Measurements from ENCODE around the gene PPP4R2.

The PPP4R2 gene, protein sequence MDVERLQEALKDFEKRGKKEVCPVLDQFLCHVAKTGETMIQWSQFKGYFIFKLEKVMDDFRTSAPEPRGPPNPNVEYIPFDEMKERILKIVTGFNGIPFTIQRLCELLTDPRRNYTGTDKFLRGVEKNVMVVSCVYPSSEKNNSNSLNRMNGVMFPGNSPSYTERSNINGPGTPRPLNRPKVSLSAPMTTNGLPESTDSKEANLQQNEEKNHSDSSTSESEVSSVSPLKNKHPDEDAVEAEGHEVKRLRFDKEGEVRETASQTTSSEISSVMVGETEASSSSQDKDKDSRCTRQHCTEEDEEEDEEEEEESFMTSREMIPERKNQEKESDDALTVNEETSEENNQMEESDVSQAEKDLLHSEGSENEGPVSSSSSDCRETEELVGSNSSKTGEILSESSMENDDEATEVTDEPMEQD

DNA sequence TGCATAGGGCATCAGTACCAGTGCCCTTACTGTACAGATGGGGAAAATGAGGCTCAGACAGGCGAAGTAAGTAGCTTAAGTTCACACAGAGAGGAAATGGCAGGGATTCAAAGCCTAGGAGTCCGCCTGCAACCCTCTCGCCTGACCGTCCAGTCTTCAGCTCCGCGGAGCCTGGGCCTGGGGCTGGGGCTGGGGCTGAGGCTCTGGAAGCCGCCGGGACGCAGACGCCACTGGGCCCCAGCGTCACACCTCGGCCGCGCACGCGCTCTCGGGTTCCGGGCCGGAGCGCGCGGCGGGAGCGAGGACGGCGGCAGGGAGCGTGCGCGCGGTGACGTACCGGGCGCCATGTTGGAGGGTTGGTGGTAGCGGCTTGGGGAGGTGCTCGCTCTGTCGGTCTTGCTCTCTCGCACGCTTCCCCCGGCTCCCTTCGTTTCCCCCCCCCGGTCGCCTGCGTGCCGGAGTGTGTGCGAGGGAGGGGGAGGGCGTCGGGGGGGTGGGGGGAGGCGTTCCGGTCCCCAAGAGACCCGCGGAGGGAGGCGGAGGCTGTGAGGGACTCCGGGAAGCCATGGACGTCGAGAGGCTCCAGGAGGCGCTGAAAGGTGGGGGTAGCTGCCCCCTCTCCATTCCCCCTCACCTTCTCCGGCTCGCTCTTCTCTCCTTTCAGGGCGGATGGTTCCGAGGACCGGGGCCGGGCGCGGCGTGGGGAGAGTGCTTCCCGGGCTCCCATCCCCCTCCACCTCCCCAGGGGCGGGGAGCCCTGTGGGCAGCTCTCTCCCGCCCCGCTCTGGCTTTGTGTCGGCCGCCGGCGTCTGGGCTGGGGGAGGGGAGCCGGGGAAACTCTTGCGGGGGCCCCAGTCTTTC is at the start of gene PPP4R2:
TSS of gene PPP4R2 (plus strand) at position 339 of the 861 bp plus-strand sequence. CDS start at position 566, 227 bp downstream.
- peak; percentile 68 for DNase-seq

DNA sequence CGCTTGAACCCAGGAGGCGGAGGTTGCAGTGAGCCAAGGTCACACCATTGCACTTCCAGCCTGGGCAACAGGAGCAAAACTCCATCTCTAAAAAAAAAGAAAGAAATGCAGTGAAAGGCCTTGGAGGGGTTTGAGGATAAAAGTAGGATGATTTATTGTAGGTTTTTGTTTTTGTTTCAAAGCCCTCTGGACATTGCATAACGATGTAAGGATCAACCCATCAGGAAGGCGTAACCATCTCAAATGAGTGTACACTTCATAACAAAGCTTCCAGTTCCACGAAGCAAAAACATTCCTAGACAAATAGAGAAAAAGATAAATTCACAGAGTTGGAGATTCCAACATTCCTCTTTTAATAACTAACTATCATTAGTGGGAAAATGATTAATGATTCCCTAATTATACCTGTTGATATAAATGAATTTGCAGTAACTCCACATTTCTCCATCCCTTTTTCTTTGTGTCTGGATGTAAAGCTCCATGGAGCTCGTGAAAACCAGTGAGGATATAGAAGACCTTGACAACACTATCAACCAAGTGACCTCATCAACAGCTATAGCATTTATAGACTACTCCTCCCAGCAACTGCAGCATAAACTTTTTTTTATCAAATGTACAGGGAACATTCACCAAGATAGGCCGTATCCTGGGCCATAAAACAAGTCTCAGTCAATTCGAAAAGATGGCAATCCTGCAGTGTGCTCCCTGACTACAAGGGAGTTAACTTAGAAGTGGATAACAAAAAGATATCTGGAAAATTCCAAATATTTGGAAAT is 48.7 kb upstream of the PPP4R2 start:
- DNase-seq = no peak

DNA sequence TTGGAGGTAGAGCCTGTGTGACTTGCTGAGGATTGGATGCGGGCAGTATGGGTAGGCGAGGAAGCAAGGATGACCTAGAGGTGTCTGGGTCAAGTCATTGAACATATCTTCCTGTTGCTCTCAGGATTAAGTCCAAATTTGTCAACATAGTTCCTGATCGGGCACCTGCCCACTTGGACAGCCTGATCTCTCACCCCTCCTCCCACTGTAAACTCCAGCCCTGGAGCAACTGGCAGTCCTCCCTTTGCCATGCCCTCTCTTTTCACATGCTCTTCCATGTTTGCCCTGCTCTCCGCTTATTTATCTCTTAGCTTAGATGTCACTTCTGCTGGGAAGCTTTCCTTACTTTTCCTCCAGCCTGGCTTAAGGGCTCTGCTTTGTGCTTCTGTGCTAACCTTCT is 47.6 kb upstream of the PPP4R2 start:
- DNase-seq = no peak

DNA sequence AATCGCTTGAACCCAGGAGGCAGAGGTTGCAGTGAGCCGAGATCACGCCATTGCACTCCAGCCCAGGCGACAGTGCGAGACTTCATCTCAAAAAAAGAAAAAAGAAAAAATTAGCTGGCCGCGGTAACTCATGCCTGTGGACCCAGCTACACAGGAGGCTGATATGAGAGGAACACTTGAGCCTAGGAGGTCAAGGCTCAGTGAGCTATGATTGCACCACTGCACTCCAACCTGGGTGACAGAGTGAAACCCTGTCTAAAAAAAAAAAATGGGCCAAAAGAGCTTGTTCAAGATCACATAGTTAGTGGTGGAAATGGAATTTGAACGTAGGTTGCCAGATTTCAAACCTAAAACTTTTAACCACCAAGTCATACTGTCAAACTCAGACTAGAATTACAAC is 46.2 kb upstream of the PPP4R2 start:
- no peak for DNase-seq

DNA sequence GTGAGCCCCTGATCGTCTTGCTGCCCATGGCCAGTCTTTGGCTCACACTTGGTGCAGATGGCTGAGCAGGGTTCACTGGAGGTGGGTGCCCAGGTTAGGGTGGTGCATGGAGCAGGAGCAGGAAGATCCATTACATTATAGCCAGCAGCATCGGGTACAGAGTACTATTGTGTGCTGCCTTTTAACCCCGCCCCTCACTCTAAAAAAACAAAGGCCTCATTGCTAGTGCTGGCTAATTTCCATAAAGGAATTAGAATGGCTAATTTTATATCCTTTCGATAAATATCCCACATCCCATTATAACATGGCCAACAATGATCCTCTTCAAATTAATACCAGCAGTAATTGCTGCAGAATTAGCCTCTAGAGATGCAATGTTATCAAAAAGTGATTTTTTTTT is 45.8 kb upstream of the PPP4R2 start:
- no peak for DNase-seq

DNA sequence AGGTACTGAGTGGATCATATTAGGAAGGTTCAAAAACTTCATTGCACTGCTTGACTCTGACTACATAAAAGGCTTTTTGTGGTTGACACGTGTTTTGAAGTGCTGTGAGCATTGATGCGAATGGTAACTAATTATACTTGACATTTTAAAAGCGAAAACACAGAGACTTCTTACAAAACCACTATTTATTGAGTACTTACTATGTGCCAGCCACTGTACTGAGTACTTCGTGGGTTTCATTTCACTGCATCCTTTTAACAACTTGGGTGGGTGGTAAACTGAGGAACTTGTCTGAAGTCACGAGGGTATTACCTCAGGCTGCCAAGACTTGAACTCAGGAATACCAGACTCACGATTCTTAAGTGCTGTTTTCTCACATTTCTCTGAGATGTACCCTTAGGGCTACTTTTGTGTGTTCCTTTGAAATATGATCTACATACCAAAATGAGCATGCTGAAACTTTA is 45.3 kb upstream of the PPP4R2 start:
- DNase-seq = no peak

DNA sequence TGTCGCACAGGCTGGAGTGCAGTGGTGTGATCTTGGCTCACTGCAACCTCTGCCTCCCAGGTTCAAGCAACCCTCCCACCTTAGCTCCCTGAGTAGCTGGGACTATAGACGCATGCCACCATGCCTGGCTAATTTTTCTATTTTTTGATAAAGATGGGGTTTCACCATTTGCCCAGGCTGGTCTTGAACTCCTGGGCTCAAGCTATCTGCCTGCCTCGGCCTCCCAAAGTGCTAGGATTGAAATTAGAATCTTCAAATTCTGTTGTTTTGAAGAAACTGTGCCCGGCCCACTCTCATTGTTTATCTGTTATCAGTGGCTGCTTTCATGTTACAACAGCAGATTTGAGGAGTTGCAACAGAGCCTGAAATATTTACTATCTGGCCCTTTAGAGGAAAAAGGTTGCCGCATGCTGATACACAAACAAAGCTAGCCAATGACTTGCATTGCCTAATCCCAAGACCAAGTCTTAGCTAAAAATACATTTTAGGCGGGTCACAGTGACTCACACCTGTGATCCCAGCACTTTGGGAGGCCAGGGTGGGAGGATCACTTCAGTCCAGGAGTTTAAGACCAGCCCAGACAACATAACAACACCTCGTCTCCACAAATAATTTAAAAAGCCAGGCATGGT is 43.2 kb upstream of the PPP4R2 start:
- DNase-seq = no peak

DNA sequence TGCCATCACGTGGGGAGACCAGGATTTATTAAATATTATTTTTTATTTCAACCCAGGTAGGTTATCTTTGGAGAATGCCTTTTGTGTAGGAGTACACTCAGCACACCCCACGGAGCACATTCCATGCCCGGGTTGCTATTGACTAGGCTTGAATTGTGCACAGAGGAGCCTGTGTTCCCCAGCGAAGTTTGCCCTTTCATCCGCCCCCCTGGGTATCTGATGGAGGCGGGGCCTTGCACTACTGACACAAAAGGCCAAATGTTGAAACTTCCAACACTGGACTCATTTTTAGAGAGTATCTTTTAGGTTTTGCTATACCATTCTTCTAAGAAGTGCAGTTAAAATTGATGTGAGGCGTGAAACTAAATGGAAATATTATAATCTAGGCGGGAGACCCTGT is 39.3 kb upstream of the PPP4R2 start:
- no peak for DNase-seq

DNA sequence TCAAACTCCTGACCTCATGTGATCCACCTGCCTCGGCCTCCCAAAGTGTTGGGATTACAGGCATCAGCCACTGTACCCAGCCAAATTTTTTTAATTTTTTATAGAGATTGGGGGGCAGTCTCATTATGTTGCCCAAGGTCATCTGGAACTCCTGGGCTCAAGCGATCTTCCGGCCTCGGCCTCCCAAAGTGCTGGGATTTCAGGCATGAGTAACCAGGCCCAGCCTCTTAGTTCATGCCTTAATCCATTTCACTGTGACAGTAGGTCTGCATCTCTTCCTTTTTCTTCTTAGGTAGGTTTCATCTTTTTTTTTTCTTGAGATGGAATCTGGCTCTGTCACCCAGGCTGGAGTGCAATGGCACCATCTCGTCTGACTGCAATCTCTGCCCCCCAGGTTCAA is 37.3 kb upstream of the PPP4R2 start:
- DNase-seq = no peak

DNA sequence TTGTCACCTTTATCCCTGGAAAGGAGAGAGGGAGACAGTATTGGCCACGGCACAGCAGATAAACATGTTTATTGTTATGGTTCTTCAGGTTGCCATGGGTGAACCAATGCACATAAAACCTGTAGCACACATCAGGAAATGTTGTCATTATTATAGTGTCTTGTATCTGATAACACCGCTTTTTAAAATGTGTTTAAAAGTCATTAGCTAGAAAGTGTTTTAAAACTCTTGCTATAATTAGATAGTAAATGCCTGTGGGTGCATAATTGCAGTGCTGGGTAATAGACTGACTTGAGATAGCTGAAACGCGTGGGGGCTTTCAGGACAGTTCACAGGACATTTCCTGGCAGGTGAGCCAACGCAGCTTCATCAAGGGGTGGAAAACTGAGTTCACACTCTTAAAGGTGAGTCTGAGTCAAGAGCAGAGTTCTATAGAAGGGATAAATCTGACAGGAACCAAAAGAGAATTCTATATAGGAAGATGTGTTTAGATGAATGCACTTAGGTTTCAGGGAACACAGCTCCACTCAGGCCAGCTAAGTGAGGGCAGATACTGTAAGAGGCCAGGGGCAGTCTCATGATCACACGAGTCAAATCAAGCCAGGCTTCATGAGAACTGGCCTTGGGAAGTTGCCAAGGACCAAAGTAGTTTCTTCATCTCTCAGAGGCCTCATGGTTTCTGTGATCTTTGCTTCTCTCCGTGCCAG is 35.6 kb upstream of the PPP4R2 start:
- no peak for DNase-seq

DNA sequence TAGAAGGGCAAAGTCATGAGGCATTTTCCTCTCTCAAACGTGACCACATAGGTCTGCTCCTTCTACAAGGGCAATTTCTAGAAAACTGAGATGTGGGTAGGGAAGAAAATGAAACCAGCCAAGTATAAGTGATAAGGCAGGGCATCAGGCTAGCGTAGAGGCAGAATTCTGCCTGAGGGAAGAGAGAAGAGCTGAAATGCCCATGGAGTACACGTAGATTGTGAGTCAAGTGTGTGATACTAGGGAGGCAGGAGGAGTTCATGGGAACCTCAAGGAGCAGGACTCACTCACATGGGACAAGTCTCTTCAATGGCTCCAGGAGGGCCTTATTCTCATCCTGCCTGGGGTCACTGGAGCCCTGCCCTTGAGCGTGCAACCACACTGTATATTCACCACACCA is 34.9 kb upstream of the PPP4R2 start:
- no peak for DNase-seq

DNA sequence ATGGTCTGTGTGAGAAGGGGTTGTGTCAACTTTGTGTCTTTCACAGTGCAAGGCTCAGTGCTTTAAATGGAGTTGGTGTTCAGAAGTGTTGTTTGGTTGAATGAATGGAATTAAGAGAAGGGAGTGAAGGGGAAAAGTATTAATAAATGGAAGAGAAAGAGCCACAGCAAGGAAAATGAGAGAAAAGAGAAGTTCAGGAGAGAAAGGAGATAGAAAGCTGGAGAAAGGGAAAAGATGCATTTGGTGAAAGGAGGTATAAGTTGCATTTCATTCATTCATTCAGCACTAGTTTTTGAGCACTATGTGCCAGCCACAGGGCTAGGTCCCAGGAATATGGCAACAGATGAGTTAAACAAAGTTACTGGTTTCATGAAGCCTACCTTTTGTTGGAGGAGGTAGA is 34.3 kb upstream of the PPP4R2 start:
- DNase-seq = no peak

DNA sequence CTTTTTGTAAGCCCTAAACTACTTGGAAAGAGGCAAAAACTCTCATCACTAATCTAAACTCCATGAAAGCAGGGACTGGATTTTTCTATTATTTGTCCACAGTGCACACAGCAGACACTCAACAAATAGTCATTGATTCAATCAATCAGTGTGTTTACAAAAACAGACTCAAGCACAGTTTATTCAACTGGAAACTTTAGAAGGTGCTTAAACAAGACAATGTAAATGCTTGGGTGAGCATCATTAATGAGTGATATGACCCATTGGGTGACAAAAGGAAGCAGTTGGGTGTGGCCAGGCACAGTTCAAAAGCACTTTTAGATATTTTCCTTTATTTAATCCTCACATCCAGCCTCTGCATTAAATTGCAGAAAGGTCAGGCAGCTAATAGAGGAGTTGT is 32.0 kb upstream of the PPP4R2 start:
- no peak for DNase-seq

DNA sequence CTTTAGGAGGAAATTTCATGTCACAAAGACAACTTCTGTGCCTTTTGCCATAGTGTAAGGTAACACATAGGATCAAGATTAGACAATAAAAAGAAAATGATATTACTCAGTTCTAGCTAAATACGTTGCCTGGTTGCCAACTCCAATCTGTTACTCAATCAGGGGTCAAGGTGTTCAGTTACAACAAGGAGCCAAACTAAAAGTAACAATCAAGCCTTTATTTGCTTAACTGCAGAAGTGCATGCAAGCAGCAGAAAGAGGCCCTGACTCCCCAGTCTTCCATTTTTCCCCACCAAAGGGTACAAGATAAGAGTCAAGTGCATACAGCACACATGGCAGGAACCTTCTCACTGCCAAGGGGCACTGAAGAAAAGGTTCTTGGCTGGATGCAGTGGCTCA is 28.3 kb upstream of the PPP4R2 start:
- no peak for DNase-seq

DNA sequence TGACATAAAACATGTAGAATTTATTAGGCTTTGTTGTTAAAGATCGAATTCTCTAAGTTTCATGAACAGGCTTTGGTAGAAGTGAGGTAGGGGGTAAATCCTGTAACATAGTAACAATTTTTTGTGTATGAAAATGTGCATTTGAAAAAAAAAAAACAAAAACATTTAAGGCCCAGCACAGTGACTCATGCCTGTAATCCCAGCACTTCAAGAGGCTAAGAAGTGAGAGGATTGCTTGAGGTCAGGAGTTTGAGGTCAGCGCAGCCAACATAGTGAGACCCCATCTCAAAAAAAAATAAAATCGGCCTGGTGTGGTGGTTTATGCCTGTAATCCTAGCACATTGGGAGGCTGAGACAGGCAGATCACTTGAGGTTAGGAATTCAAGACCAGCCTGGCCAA is 26.8 kb upstream of the PPP4R2 start:
- DNase-seq = no peak

DNA sequence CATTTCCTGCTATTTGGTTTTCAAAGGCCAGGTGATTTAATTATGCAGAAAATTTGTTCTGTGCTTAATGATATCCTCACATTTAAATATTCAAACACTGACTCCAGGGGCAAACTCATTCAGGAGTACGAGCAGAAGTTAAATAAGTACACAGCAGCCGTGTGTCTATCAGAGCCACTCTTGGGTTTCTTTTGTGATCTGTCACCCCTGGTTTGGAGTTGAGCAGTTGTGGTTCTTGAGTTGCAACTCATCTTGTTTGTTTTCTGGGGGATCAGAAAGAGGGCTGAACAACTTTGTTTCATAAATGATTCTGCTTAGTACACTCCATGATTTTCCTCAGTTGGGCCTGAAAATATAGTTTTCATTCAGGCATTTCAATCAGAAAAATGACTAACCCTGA is 25.7 kb upstream of the PPP4R2 start:
- no peak for DNase-seq

DNA sequence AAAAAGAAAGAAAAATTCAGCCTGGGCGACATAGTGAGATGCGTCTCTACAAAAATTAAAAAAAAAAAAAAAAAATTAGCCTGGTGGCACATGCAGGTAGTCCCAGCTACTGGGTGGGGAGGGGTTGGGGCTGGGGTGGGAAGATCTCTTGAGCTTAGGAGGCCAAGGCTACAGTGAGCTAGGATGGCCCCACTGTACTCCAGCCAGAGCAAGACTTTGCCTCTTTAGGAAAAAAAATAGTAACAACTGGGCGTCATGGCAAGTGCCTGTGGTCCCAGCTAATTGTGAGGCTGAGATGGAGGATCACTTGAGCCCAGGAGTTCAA is 23.9 kb upstream of the PPP4R2 start:
- DNase-seq = no peak

DNA sequence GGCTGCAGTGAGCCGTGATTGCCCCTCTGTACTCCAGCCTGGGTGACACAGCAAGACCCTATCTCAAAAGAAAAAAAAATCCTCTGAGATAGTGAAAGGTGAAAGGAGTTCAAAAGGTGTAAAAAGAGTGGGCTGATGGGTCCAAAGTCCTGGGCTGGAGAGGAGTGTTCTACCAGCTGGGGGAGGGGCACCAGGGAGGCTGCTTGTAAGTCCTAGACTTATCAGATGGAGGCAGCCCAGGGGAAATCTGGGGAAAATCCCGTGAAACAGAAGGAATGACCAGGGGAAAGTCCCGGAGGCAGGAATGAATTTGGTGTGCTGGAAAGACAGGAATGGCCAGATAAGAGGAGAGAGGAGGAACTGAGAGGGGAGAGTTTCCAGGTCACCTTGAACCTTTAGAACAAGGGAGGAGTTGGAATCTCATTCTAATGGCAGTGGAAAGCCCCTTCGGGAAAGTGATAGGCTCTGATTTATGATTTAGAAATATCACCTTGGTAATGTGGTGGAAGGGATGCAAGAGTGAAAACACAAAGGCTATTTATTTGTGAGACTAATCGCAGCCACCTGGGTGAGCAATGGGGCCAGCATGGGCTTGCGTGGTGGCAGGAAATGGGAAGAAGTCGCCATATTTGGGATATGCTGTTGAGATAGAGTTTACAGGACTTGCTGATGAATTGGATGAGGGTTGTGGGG is 23.4 kb upstream of the PPP4R2 start:
- no peak for DNase-seq

DNA sequence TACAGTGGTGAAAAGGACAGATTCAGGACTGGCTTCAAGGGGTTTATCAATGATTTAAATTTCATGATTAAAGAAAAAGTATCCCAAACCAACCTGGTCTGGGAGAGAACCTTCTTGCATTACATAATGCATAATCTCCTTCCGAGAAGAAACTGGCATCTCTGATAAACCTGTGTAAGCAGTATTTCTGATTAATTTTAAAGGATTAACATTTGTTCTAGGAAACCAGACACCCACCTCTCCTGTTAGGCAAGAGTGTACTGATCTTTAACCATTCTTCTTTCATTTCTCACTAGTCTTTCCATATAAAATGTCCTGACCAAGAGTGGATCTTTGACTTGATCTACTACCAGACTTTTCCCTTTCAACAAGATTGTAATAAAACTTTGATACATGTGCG is 22.8 kb upstream of the PPP4R2 start:
- no peak for DNase-seq

DNA sequence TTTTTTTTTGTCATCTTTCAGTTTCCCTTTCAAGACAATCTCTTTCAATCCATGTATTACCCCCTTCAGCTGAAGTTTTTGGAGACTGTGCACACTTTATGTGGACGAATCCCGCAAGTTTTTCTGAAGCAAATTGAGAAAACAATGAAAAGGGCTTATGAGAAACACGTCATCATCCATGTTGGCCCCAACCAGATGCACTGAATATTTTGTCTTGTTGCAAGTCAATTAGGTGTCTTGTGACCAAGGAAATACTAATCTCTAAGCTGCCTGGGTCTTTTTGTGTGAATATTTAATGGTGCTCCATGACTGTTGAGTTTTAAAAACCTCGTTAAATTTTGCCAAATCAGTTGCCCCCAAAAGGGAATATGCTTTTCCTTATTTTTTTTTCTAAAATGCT is 21.7 kb upstream of the PPP4R2 start:
- DNase-seq = no peak

DNA sequence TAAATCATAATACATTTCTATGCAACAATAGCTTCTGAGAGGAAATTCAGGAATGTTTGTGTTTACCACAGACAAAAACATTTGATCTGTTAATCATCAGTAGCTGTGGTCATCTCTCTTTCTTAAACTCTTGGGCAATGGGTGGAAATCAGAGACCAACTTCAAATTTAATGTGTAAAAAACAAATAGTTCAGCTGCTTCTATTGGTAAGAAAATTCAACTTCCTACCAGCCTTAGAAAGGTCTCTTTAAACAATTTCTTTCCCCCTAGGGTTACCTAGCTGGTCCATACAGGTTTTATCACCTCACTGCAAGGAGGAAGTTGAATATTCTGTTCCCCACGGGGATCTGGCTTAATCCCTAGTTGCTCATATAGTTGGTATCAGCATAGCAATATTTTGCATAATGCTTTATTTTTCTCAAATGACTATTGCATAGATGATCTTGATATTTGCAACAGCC is 20.3 kb upstream of the PPP4R2 start:
- no peak for DNase-seq

Data from NCI-H2227 treated with DMSO at 0.1 percent for 48 hours (cell line).